AG04450 (cell line): Measurements from ENCODE around the gene LCN2. TPM values are rescaled to one million over a fixed set of nuclear protein-coding genes. Genes with fewer than 3 reads are reported as not detected.
A peak's percentile ranks its signal among the peaks of the same experiment; 100 is the strongest.

Experiments
- CTCF ChIA-PET: fragments of 300-600, 350-600 bp; formaldehyde crosslinking; extraction: SDS; loops from one replicate; lab custom pipeline; 2022; ENCODE audit warnings: antibody characterized with exemption, inconsistent platforms; lab: Charles Lee
- POLR2A ChIA-PET: fragments of 350-600 bp; formaldehyde crosslinking; extraction: SDS; loops from one replicate; lab custom pipeline; 2021; ENCODE audit warnings: antibody characterized with exemption, inconsistent platforms; lab: Yijun Ruan, JAX
- DNase-seq: peaks from one replicate; pipeline ENCODE4 v3.0.0-alpha.2; 2011; ENCODE audit warnings: low read depth, low spot score
- H3K27ac ChIP-seq: one replicate; pipeline ENCODE4 v1.5.1; 2012; ENCODE audit warnings: low read depth, low read length, control low read depth
- H3K27me3 ChIP-seq: one replicate; pipeline ENCODE4 v1.6.0; 2012; ENCODE audit warnings: low read length; ENCODE audit not compliant: control insufficient read depth, insufficient read depth
- H3K4me3 ChIP-seq: 2 replicates; pipeline ENCODE4 v1.5.1; 2011; ENCODE audit warnings: mild to moderate bottlenecking, low read depth, low read length, control low read depth
- H3K9me3 ChIP-seq: 2 replicates; pipeline ENCODE4 v1.5.1; 2012; ENCODE audit warnings: low read length; ENCODE audit not compliant: control insufficient read depth, insufficient read depth
- polyA plus RNA-seq: library from polyadenylated mRNA; depleted of rRNA; stranded (reverse); fragments of >200 nt; gene quantifications from 2 replicates; pipeline ENCODE4 v1.2.3, GENCODE V29; 2011
- TF ChIP-seq, protein P1 (sequence below): IDR thresholded peaks from 2 replicates; pipeline ENCODE4 v1.5.1; 2011; ENCODE audit warnings: low read depth, low read length, control low read depth, inconsistent platforms

LCN2 gene
- polyA plus RNA-seq, 1 experiment: not detected

GRCh38 chr9:128117613-128118471, 31.4 kb upstream of the LCN2 start:
- H3K27me3 ChIP-seq: no peaks in the 10 kb centered on the region
- DNase-seq: peak; percentile 73
- POLR2A ChIA-PET: interaction anchor here (1.1 to 1.2 kb wide), 2 partner anchors 10 to 140 kb away, joined by 3 read pairs; no protein-coding TSS in a partner anchor
- H3K9me3 ChIP-seq: peaks cover 4% of the 10 kb centered on the region; the same call in 1 of the 2 replicates
- TF ChIP-seq, protein P1, sequence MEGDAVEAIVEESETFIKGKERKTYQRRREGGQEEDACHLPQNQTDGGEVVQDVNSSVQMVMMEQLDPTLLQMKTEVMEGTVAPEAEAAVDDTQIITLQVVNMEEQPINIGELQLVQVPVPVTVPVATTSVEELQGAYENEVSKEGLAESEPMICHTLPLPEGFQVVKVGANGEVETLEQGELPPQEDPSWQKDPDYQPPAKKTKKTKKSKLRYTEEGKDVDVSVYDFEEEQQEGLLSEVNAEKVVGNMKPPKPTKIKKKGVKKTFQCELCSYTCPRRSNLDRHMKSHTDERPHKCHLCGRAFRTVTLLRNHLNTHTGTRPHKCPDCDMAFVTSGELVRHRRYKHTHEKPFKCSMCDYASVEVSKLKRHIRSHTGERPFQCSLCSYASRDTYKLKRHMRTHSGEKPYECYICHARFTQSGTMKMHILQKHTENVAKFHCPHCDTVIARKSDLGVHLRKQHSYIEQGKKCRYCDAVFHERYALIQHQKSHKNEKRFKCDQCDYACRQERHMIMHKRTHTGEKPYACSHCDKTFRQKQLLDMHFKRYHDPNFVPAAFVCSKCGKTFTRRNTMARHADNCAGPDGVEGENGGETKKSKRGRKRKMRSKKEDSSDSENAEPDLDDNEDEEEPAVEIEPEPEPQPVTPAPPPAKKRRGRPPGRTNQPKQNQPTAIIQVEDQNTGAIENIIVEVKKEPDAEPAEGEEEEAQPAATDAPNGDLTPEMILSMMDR: peak; percentile 100
- H3K4me3 ChIP-seq: no peak overlapping the region
- CTCF ChIA-PET: interaction anchor here (0.5 to 3.9 kb wide), 52 partner anchors 9 to 434 kb away, joined by 3 to 102 read pairs (median 5); partner anchors contain the start of genes BBLN, EEIG1, NAIF1 and PIP5KL1
- H3K27ac ChIP-seq: no peak overlapping the region

- CTCF ChIA-PET: interaction anchor here (0.8 to 3.9 kb wide), 24 partner anchors 9 to 195 kb away, joined by 3 to 102 read pairs (median 7); partner anchors contain the start of genes PIP5KL1 and PTGES2
- TF ChIP-seq, protein P1: no peak
- Histone ChIP-seq H3K9me3 (peaks cover 3% of the 10 kb centered on the region; the same call in 1 of the 2 replicates), H3K4me3 (no peak overlapping the region), H3K27me3 (no peaks in the 10 kb centered on the region), H3K27ac (no peak overlapping the region)
- POLR2A ChIA-PET: interaction anchor here (1.1 to 1.2 kb wide), 2 partner anchors 10 to 141 kb away, joined by 3 read pairs; no protein-coding TSS in a partner anchor
- no peak for DNase-seq
These were observed 30.8 kb upstream of the LCN2 start for GRCh38 chr9:128118472-128118857.

GRCh38 chr9:128118971-128119665, 30.1 kb upstream of the LCN2 start:
- Histone ChIP-seq H3K9me3 (no peaks in the 10 kb centered on the region; the same call in 1 of the 2 replicates), H3K27me3 (no peaks in the 10 kb centered on the region), H3K27ac (no peak overlapping the region), H3K4me3 (no peak overlapping the region)
- ChIA-PET CTCF (interaction anchor here (0.8 to 1.5 kb wide), 2 partner anchors 176 to 189 kb away, joined by 3 to 15 read pairs; partner anchors contain the start of gene PIP5KL1), POLR2A (interaction anchor here (0.7 to 1.1 kb wide), 2 partner anchors 9 to 12 kb away, joined by 3 to 6 read pairs; no protein-coding TSS in a partner anchor)
- TF ChIP-seq, protein P1: no peak
- no peak for DNase-seq

DNA sequence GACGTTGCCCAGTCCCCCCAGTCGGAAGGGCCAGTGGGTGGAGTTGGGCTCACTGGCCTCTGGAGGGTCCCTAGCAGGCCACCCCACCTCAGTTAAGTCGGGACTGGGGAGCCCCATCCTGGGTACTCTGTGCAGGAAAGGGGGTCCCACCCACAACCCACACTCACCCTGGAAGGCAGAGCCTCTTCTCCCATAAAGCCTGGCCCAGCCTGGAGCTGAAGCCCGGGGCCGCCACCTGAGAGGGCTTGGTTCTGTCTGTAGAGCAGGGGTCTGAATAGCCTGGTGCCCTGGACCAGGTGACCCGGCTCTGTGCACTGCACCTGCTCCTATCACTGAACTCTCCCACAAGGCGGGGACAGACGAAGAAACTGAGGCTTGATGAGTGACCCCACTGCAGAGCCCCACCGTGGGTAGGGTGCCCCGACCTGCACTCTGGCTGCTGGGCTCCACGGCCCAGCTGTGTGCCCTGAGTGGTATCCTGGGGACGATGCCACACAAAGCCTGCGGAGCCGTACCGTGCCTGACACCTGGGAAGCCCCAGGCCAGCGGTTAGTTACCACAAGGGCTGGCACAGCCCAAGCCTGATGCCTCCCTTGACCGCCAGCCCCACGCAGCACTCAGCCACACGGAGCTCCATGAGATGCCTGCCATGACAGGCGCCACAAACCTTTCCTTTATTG, 29.1 kb upstream of the LCN2 start:
- ChIA-PET CTCF (interaction anchor here (0.8 to 1.5 kb wide), 2 partner anchors 177 to 190 kb away, joined by 3 to 15 read pairs; partner anchors contain the start of gene PIP5KL1), POLR2A (interaction anchor here (0.7 to 1.1 kb wide), 2 partner anchors 8 to 13 kb away, joined by 3 to 6 read pairs; no protein-coding TSS in a partner anchor)
- Histone ChIP-seq H3K9me3 (no peaks in the 10 kb centered on the region), H3K27ac (no peak overlapping the region), H3K4me3 (no peak overlapping the region), H3K27me3 (no peaks in the 10 kb centered on the region)
- TF ChIP-seq, protein P1: no peak
- DNase-seq: no peak
